DMS79 (cell line): ENCODE data around the gene HELT.

Source experiments
- DNase-seq: peaks from one replicate; lab custom pipeline; 2025; lab: John Stamatoyannopoulos, UW

The HELT gene

DNA sequence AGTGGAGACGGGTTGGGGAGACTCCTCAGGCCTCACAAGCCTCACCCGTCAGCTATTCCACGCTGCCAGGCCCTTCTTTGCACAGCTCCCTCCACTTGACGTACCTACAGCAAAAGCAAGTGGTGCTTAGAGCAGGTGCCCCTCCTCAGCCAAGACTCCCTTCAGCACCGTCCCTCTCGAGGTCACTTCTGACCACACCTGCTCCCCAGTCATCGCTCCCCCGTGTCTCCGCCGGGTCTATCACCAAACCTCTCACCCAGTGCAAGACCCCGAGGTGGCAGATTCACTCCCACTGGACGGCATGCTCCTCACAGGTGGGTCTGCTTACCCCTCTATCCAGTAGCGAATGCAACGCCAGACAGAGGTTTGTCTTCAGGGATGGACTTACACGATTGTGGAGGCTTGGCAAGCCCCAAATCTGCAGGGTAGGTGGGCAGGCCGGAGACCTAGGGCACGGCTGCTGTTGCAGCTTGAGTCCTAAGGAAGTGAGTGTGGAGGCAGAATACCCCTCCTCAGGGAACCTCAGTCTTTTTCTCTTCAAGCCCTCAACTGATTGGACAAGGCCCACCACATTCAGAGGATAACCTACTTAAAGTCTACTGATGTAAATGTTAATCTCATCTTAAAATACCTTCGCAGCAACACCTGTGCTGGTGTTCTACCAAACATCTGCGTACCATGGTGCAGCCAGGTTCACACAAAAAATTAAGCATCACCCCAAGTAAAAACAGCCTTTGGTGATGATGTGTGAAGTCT, 14.5 kb upstream of the HELT start:
- no peak for DNase-seq

DNA sequence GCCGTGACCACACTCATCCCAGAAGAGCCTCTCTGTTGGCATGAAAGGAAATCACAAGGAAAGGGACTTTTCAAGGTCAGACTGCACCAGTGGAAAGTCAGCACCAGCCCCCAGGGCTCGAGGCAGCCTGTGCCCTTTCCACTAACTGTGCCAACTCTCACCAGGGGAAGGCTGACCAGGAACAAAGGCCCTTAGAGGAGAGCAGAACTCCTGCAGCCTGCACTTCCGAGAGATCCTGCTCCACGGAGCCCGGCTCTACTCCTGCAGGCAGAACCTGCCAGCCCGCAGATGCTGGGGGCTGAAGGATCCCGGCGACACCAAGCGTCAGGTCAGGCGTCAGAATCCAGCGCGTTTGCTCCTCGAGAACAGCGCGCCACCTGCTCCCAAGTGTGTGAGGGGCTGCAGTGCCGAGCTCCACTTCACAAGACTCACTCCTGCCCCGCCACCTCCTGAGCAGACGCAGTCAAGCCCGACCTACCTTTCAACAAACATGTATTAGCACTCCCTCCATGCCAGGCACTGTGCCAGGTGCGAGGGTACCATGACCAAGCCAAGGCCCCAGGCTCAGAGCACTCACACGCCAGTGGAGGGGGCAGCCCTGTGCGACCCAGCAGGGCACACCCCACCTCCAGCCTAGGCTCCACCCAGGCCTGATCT, 13.6 kb upstream of the HELT start:
- peak; percentile 77 for DNase-seq

DNA sequence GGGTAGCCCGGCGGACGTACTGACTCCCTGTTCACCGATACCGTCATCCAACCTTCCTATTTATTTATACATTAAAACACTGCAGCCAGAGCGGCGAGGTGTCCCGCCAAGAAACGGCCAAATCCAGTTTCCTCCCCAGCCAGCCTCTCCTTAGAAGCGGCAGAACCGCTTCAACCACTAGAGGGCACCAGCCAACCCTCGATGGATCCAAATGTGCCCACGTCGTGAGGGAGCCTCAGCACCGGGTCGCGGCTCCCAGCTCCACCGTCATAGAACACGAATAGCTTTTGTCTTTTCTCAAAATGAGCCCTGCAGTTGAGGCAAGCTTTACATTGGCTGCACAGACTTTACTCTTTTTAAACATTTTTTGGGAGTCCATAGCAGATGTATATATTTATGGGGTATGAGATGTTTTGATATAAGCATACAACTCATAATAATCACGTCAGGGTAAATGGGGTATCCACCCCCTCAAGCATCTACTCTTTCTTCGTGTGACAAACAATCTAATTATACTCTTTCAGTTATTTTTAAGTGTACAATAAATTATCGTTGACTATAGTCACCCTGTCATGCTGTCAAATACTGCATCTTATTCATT, 13.0 kb upstream of the HELT start:
- DNase-seq: peak; percentile 71

DNA sequence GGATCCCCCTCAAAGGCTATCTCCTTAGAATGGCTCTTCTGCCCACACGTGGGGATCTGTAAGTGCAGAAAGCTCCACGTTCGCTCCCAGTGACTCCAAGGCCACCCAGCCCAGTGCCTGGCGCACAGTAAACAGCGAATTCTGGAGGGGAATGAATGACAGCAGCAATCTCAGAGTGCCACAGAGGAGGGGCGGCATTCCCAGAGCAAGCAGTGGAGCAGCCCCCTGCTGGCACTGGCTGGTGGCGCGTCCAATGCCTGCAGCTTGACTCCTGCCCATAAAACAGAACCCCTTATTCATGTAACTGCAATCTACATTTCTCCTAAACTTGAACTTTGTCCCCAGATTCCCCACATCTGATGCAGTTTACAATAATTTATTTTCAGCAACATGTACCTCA, 6.9 kb upstream of the HELT start:
- DNase-seq: no peak

DNA sequence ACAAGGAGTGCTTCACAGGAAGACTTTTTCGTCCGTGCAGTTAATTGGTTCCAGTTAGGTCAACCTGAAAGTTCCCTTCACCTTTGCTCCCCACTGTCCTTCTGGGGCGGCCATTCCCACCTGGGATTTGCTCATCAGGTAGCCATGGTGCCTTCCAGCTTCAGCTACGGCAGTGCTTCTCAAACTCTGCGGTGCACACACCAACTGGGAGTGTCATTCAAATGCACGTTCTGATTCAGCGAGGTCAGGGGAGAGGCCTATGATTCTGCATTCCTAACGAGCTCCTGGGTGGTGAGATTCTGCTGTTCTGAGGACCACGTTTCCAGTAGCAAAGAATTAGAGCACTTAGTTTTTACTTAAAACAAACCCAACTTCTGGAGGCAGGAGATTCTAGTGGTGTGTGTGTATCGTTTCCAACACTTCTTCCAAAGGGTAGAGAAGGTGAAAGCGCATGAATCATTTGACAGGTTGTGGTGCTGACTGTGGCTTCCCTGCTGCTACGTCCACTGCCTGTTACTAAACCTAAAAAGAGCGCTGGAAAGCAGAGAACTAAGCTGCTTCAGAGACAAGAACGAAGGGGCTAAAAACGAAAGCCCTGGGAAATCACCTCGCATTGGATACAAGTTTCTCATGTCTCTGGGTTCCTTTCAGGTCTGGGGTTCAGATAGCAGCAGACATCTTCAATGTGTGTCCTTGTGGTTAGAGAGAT, 4.7 kb upstream of the HELT start:
- DNase-seq: no peak

DNA sequence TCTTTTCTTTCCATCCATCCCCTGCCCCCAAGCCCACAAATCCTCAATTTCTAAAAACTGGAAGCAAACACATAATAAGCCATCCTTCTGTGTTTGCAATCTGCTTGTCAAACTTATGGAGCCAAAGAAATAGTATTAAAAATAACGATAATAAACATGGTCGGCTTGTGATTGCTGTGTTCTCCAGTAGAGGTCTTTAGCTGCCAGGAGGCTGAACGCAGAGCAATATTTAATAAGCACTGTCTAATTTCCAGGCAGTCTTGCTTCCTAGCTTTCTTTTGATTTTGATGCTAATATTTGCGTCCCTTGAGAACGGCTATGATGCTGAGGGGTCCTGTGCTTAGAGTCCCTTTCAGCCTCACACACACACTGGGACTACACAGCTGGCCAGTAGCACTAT, 3.2 kb upstream of the HELT start:
- DNase-seq: no peak

DNA sequence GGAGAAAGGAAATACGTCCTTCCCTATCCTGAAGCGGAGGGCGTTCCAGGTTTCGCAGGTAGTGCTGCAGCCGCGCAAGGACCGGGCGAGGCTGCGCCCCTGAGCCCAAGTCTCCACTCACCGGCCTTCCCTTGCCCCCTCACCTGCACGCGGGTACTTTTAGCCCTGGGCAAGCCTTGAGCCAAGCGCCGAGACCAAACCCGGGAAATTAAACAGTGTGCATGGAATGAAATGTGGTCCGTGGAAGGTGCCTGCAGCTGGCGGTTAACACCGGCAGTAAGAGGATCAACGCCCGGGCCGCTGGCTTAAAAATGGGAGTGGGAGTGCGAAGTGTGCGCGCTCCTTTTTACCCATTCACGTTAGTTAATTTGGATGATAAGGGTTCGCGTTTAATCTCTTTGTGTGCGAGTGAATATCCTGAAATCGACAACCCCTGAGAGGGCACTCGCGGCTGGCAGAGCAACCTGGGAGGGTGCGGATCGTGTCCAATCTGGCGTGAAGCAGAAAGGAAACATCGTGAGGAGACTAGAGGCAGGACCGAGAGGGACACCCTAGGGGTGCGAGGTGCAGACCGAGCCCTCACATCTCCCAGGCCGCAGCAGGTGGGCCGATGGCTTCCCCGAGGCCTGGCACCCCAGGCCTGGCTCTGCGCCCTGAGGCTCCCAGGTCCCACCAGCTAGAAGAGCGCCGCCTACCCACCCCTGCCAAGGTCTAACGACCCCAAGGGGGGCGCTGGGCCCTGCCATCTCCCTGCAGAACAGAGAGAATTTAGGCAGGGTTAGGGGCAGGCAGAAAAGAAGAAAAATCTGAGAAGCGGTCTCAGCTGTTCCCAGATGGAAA, 2.0 kb upstream of the HELT start:
- no peak for DNase-seq

DNA sequence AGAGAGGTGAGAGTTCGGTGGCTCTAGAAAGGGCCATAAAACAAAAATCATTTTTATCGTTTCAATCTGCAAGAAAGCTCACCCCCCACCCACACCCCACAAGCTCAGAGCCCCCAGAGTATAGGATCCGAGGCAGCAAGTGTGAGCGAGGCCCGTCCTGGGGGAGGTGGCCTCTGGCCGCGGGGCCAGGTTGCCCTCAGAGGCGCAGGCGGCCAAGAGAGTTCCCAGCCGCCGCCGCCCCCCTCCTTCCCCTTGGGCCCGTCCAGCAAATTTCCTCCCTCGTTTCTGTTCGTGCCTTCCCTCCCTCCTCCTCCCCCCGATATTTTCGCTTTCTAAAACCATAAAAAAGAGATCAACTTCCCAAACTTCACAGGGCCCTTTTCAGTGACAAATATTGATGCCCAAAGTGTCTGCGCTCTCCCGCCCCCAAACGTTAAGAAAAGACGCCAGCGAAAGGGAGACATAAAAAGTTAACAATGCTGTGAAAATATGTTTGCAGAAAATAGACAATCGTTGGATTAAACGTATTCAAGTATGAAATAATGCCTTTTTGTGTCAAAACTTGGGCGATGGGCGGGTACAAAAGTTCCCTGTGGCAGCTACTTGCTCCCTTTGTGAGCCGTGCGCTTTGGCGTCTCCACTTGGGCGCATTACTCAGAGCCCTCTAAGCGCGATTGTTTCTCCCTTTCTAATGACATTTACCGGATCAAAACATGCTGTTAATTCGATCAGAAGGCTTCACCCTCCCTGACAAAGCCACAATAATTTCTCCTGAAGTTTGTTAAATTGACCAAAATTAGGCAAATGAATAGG, 1.1 kb upstream of the HELT start:
- no peak for DNase-seq

DNA sequence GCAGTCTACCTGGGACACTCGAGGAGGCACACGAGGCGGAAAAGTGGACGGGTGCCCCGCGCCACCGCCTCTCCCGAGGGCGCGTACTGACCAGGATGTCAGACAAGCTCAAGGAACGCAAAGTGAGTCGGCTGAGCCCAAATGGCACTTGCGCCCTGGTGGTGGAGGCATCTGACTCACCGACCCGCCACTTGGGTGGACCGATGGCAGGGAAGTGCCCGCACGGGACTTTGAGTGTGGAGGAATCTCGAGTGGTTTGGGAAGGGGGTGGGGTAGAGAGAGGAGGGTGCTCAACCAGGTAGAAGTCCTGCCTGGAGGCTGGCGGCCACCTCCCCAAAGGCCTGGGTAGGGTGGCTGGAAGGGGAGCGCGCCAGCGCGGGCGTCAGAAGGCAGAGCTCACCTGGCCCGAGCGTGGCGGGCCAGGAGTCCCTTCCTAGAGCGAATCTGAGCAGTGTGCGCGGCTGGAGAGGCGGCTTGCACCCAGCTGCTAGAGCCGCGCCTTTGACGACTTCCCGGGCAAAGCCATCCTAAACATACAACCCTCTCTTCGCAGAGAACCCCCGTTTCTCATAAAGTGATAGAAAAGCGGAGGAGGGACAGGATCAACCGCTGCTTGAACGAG, 655 bp downstream of the HELT start:
- DNase-seq: no peak

DNA sequence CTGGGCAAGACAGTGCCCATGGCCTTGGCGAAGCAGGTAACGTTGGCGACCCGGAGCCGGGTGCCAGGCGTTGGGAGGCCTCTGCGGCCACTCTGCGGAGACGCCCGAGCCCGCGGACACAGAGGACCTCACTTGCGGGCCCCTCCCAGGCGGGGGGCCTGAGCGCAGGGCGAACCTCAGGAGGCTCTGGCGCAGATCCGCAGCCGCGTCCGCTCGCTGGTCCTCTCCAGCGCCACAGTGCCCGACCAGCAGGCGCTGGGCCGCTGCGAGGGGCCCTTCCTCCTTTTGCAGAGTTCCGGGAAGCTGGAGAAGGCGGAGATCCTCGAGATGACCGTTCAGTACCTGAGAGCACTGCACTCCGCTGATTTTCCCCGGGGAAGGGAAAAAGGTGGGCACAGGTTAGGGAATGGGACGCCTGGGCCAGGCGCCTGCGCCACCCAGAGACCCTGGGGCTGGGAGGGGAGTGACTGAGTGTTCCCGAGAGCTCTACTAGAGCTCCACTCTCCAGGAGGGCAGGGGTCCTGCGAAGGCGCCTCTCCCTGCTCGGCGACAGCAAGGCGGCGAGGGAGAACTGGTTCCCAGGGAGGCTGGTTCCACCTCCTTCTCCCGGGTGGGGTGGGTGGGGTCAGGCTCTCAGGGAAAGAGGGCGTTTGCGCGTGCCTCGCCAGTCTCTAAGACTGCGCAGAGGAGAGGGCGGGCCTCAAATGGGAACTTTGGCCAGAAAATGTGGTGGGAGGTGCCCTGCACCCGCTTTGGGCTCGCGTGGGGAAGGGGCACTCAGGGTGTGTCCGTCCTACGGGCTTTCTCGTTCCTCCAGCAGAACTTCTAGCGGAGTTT, 1.4 kb downstream of the HELT start:
- DNase-seq: no peak

DNA sequence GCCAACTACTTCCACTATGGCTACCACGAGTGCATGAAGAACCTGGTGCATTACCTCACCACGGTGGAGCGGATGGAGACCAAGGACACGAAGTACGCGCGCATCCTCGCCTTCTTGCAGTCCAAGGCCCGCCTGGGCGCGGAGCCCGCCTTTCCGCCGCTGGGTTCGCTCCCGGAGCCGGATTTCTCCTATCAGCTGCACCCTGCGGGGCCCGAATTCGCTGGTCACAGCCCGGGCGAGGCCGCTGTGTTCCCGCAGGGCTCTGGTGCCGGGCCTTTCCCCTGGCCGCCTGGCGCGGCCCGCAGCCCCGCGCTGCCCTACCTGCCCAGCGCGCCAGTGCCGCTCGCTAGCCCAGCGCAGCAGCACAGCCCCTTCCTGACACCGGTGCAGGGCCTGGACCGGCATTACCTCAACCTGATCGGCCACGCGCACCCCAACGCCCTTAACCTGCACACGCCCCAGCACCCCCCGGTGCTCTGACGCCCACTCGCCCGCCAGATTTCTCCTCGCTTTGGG, 2.1 kb downstream of the HELT start:
- DNase-seq: no peak

DNA sequence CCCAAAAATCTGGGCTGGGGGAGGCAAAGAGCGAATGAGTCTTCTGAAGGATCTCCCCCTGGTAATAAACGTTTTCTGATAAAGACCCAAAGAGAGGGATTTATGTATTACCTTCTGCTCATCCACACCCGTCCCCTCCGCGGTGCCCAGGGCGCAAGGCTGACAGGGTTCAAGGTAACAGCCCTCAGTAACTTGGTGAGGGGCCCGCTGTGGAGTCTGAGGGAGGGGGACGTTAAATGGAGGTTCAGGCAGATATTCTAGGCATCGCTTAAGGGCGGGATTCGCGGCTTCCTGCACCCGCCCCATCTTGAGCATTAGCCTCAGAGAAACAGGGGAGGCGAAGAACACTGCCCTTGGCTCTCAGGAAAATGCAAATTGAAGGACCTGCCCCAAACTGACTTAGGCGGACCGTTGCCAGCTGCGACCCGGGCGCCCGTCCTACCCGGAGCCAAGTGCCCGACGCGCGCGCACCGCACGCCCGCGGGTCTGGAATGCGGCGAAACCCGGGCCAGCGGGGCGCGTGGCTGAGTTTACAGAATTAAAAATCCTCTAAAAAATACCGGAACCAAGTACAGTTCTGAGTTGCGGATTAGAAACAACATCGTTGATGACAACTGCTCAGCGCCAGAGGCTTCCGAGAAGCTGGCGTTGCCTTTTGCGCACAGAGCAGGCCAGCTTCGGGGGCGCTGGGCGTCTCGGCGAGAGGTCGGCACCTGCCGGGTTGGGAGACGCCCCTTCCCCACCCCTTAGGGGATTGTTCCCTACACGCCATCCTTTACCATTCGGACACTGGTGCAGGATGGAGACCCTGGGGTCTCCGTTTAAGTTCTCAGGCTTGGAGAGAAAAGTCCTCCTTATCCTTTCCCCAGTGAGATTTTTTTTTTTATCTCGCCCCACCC, 2.8 kb downstream of the HELT start:
- no peak for DNase-seq

DNA sequence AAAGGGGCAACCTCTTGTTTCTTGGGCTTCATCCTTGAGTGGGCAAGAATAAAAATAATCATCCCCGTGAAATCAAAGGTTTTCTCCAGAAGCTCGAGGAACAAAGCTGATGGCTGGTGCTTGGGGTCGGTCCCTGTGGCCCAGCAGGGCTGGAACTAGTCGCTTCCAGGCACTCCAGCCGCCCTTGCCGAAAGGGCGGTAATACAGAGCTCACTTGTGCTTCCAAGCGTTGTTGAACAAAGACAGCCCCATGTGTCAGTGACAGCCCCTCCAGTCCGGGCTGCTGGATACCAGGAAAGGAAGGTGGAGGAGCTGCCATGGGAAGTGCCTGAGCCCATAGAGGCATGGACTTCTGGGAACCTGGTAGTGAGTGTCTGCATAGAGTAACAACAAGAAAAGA, 5.2 kb downstream of the HELT start:
- DNase-seq: no peak

DNA sequence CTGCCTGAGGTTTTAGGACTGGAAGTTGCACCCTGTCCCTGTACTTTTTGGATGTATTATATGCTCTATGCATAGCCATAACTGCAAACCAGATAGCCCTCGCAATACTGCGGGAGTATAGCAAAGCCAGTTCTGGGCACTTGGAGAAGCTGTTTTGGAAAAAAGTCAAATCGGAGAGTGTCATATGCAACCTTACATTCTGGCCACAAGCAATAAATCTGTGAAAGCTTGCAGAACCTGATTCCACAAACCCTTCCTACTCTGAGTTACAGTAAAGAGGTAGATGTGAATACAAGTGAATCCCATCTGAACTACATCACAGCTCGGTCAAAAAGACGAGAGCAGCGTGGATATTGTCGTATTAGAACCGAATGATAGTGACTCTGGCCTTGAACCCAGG, 10.3 kb downstream of the HELT start:
- no peak for DNase-seq

DNA sequence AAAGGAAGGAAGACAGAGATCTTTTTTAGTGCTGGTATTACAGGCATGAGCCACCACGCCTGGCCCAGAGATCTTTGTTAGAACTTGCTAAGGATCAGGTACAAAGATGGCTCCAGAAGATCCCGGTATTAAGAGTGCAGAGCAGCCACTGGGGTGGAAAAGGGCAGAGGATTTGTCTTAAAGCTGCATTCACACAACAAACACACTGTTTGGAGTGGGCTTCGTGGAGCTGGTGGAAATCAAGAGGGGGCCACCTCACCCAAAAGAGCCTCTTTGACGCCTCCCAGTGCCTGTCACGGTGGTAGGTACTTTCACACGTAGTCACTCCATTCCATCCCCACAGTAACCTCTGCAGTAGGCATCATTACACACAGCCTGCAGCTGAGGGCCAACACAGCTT, 13.3 kb downstream of the HELT start:
- DNase-seq: no peak

DNA sequence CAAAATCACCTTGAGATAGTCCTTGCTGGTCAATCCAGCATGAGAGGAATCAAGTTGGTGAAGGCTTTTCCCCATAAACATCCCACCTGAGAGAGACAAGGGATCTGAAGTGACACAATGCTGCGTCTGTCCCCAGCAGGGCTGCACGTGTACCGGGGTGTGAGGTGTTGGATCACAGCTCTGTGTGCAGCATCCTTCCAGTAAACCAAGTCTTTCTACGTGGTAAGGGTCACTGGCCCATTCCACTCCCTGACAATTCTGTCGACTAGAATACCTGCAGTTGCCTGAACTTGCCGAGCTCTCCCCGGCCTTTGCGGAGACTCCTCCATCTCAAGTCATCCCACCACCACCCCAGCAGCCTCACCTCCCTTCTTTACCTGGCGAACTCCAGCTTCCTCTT, 14.8 kb downstream of the HELT start:
- no peak for DNase-seq

DNA sequence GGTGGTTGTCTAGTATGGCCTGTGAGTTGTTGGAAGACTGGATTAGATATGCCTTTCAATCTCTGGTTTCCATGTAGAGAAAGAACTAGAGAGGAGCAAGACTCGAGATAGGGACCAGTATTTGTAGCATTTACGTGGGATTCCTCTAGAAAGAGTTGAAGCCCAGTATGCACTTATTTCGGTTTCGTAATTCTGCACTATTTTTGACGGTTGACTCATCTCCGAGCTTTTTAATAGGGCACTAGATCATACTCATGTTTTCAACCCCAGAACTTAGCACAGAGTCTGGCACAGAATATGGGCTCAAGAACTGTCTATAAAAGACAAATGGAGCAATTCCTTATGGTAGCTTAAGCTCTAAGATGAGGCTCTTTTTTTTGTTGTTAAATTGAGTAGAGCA, 15.7 kb downstream of the HELT start:
- no peak for DNase-seq

DNA sequence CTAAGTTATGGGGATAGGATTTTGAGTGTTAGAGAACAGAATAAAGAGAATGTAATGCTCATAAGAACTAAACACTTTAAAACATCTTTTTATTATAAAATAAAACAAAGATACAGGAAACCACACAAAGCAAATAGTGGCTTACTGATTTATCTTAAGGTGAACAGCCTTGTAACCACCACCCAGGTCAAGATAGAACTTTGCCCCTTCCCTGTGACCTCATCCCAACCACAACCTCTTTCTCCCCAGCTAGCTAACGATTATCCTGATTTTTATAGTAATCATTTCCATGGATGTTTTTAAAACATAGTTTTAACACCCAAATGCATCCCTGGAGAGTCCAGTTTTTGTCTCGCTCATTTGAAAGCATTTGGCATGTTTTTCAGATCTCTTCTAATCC, 17.0 kb downstream of the HELT start:
- DNase-seq: no peak
